Uterus (tissue), 4 donors: ENCODE measurements around the gene ASB13. TPM values are rescaled to one million over a fixed set of nuclear protein-coding genes. Genes with fewer than 3 reads are reported as not detected.
"Not testable (repeated sequence)": the region's sequence is repeated elsewhere in the genome, so short reads cannot be mapped to it uniquely, and the experiment has no call there.

Experiments
- DNase-seq, 2 donors: peaks; one replicate each; pipeline ENCODE4 v3.0.0-alpha.2; 2019 to 2020
- H3K27ac ChIP-seq, 2 donors: fragments of 200-600 bp; sonication (generic); 1 replicate in 1 of 2; 2 replicates in 1 of 2; pipeline ENCODE4 v1.5.1; 2016 to 2018
- H3K27me3 ChIP-seq, 2 donors: fragments of 200-600 bp; sonication (generic); one replicate each; pipeline ENCODE4 v1.5.1; 2018 to 2019; ENCODE audit warnings: control low read depth in 1 of 2
- H3K36me3 ChIP-seq, 2 donors: fragments of 200-600 bp; sonication (generic); one replicate each; pipeline ENCODE4 v1.5.1; 2019; ENCODE audit warnings: control low read depth in 1 of 2
- H3K4me1 ChIP-seq, 2 donors: fragments of 200-600 bp; sonication (generic); one replicate each; pipeline ENCODE4 v1.5.1; 2018 to 2019; ENCODE audit warnings: control low read depth in 1 of 2
- H3K4me3 ChIP-seq, 2 donors: fragments of 200-600 bp; sonication (generic); 1 replicate in 1 of 2; 2 replicates in 1 of 2; pipeline ENCODE4 v1.5.1; 2018 to 2019; ENCODE audit warnings: mild to moderate bottlenecking in 1 of 2
- H3K9me3 ChIP-seq, 2 donors: fragments of 200-600 bp; sonication (generic); one replicate each; pipeline ENCODE4 v1.5.1; 2019; ENCODE audit warnings: control low read depth in 1 of 2
- POLR2A ChIP-seq, 2 donors: fragments of 450-650 bp; IDR thresholded peaks; one replicate each; pipeline ENCODE4 v1.6.1; 2016; ENCODE audit warnings: antibody characterized with exemption in 2 of 2, mild to moderate bottlenecking in 1 of 2, moderate library complexity in 1 of 2
- intact Hi-C: fragments of 100-400 bp; cut with DNase I; formaldehyde crosslinking; loops from one replicate; pipeline ENCODE4 v1.15.1; 2023; ENCODE audit warnings: low total_unique reads
- total RNA-seq, 4 donors: library from RNA; depleted of rRNA in 3 of 4; stranded (reverse); fragments of >200 nt in 3 of 4; gene quantifications; one replicate each; pipeline versions ENCODE4 v1.1.0 to v1.2.4, GENCODE V29; 2014 to 2023
- TF ChIP-seq, protein P1 (sequence below), 4 experiments: fragments of 200-600 bp in 2 of 4; fragments of 450-650 bp in 2 of 4; sonication (generic) in 2 of 4; IDR thresholded peaks; one replicate each; pipeline ENCODE4 v1.5.1; 2016 to 2019; ENCODE audit warnings: antibody characterized with exemption in 4 of 4, mild to moderate bottlenecking in 2 of 4, moderate library complexity in 1 of 4
- donor health status: DM: yes; HTN: yes; CAD: no.

The ASB13 gene
- total RNA-seq, 4 donors from 2014 or later, result 8.7 to 25.7 (median 17.9) TPM

DNA sequence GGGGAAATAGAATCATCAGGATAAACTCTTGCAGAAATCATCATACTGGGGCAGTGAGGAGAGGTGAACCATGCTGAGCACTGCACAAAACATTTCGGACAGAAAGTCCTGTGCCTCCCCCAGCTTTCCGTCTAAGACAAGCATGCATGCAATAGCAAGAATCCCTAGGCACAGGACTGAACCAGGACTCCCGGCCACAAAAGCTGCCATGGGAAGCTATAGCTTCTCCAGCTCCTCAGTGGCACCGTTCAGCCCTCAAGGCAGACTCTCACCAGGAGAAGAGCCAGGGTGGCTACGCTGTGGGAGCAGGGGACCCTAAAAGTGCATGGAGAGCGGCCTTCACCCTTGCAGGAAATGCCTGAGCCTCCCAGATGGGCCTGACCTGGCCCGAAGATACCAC, 70.8 kb downstream of the ASB13 start:
- no peaks in the 10 kb centered on the region for H3K36me3 ChIP-seq
- TF ChIP-seq, protein P1, sequence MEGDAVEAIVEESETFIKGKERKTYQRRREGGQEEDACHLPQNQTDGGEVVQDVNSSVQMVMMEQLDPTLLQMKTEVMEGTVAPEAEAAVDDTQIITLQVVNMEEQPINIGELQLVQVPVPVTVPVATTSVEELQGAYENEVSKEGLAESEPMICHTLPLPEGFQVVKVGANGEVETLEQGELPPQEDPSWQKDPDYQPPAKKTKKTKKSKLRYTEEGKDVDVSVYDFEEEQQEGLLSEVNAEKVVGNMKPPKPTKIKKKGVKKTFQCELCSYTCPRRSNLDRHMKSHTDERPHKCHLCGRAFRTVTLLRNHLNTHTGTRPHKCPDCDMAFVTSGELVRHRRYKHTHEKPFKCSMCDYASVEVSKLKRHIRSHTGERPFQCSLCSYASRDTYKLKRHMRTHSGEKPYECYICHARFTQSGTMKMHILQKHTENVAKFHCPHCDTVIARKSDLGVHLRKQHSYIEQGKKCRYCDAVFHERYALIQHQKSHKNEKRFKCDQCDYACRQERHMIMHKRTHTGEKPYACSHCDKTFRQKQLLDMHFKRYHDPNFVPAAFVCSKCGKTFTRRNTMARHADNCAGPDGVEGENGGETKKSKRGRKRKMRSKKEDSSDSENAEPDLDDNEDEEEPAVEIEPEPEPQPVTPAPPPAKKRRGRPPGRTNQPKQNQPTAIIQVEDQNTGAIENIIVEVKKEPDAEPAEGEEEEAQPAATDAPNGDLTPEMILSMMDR (IDR thresholded peaks at IDR 0.05), result no peak
- no peak for TF ChIP-seq POLR2A (IDR thresholded peaks at IDR 0.05)
- H3K27ac ChIP-seq, result peak overlapping the region in 1 of 2 donors; percentile 42
- H3K27me3 ChIP-seq, result no peaks in the 10 kb centered on the region
- no peak for DNase-seq
- H3K9me3 ChIP-seq, result no peaks in the 10 kb centered on the region
- no peaks in the 10 kb centered on the region for H3K4me1 ChIP-seq
- H3K4me3 ChIP-seq, result no peak overlapping the region
- intact Hi-C loops, result no loop called here

DNA sequence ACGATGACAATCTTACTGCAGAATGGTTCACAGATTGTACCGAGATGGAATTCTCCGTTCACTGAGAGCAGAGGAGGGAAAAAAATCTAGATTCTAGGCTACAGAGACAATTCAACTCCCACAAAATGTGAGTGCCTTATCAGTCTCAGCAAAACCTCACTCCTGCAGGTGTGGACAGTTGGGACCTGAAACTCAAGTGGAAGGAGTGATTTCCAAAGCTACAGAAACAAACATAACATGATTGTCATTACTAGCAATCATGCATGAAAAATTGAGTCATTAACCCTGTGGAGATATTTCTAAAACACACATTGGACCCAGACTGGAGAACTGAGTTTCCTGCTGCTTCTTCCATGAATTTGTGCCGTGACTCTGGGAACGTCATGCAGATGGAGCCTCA, 71.3 kb downstream of the ASB13 start:
- Histone ChIP-seq H3K27me3 (no peaks in the 10 kb centered on the region), H3K36me3 (no peaks in the 10 kb centered on the region), H3K9me3 (no peaks in the 10 kb centered on the region), H3K4me1 (no peaks in the 10 kb centered on the region), H3K4me3 (no peak overlapping the region), H3K27ac (peak overlapping the region in 1 of 2 donors; percentile 34)
- TF ChIP-seq, protein P1 (IDR thresholded peaks at IDR 0.05), result no peak
- DNase-seq, result no peak
- intact Hi-C loops, result no loop called here

DNA sequence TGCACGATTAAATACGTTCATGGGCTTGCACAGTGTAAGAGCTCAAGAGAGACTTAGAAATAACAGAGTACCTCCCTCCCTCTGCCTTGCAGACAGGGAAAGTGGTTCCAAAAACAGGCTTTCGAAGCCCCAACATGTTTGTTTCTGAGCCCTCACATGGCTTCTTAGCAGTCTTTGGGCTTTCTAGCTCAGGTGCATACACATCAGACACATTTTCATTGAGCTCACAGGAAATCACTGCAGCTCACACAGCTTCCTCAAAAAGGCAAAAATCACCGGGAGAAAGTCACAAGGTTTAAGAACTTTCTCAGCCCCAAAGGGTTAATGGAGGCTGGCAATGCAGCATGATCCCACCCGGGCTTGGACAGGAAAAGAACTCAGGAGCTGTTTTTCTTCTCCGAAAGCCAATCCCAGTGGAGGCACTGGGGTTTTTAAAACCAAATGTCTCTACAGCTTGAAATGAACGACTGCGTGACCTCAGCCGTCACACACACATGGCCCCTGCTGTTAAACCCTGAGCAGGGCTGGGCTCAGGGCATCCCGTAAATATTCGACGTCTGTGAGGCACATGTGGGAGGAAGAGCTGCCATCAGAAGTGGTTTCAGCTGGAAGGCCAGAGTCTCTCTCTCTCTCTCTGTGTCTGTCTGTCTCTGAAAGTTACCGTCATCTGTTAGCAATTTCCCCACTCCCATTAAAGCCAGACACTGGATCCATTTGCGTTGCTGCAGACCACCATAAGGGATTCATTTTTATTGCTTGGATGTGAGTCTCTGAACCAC, 71.9 kb downstream of the ASB13 start:
- TF ChIP-seq, protein P1 (IDR thresholded peaks at IDR 0.05), result no peak
- TF ChIP-seq POLR2A (IDR thresholded peaks at IDR 0.05), result no peak
- intact Hi-C loops, result no loop called here
- no peak for DNase-seq

DNA sequence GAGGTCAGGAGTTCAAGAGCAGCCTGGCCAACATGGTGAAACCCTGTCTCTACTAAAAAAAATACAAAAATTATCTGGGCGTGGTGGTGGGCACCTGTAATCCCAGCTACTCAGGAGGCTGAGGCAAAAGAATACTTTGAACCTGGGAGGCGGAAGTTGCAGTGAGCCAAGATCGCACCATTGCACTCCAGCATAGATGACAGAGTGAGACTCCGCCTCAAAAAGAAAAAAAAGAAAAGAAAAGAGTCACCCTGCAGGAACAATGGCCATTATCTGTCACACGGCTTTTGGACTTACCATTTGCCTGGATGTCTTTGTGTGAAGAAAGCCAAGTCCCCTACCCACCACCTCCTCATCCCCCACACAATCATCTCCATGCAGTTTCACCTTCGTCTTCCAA, 73.0 kb downstream of the ASB13 start:
- H3K4me3 ChIP-seq, H3K36me3 ChIP-seq, H3K27me3 ChIP-seq, H3K27ac ChIP-seq, H3K9me3 ChIP-seq, DNase-seq, intact Hi-C loops, H3K4me1 ChIP-seq: not testable (repeated sequence)

More for the DNA sequence above, 71.9 kb downstream of the ASB13 start:
- H3K9me3 ChIP-seq, result no peaks in the 10 kb centered on the region
- H3K36me3 ChIP-seq, result no peaks in the 10 kb centered on the region
- no peaks in the 10 kb centered on the region for H3K27me3 ChIP-seq
- no peak overlapping the region for H3K4me3 ChIP-seq
- peak overlapping the region; percentile 34 to 46 for H3K27ac ChIP-seq
- H3K4me1 ChIP-seq, result no peaks in the 10 kb centered on the region

DNA sequence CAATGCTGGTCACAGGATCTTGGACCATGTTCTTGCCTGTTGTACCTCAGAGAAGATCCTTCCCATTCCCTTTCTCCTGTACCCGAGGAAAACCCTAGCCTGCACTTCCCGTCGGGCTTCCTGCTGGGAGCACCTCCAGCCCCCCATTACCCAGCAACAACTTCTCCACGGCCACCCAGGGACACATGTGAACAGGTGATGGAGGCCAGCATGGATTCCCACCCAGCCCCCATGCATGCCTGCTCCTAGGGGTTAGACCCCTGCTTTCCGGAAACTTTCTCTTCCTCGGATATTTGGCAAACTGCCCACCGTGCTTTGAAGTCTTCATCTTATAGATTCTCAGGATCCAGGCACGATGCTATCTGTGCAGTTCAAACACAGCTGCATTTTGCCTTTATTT, 74.3 kb downstream of the ASB13 start:
- TF ChIP-seq, protein P1 (IDR thresholded peaks at IDR 0.05), result no peak
- no peak for TF ChIP-seq POLR2A (IDR thresholded peaks at IDR 0.05)
- no peaks in the 10 kb centered on the region for H3K36me3 ChIP-seq
- no peak overlapping the region for H3K27ac ChIP-seq
- no peaks in the 10 kb centered on the region for H3K4me1 ChIP-seq
- no peaks in the 10 kb centered on the region for H3K27me3 ChIP-seq
- no peaks in the 10 kb centered on the region for H3K9me3 ChIP-seq
- no peak overlapping the region for H3K4me3 ChIP-seq
- intact Hi-C loops, result no loop called here
- DNase-seq, result no peak
